Smooth muscle cell (in vitro differentiated cells): ENCODE measurements around the gene HOXC4. TPM values are rescaled to one million over a fixed set of nuclear protein-coding genes. Genes with fewer than 3 reads are reported as not detected.

Experiments used
- DNase-seq: peaks from one replicate; lab custom pipeline; 2025; ENCODE audit not compliant: unreplicated experiment; lab: John Stamatoyannopoulos, UW
- H2AFZ ChIP-seq: fragments of 200-600 bp; sonication (generic); 2 replicates; pipeline ENCODE4 v1.6.0; 2016; ENCODE audit warnings: antibody characterized with exemption, low read depth, mild to moderate bottlenecking
- H3F3A ChIP-seq: fragments of 200-600 bp; sonication (generic); 2 replicates; pipeline ENCODE4 v1.6.0; 2017; ENCODE audit warnings: antibody characterized with exemption, low read depth
- H3K27ac ChIP-seq: fragments of 200-600 bp; sonication (generic); 2 replicates; pipeline ENCODE4 v1.5.1; 2016; ENCODE audit warnings: low read depth, mild to moderate bottlenecking
- H3K27me3 ChIP-seq: fragments of 200-600 bp; sonication (generic); 2 replicates; pipeline ENCODE4 v1.6.1; 2016; ENCODE audit warnings: low read depth, mild to moderate bottlenecking
- H3K36me3 ChIP-seq: fragments of 200-600 bp; sonication (generic); 2 replicates; pipeline ENCODE4 v1.5.1; 2016; ENCODE audit warnings: low read depth
- H3K4me1 ChIP-seq: fragments of 200-600 bp; sonication (generic); 2 replicates; pipeline ENCODE4 v1.5.1; 2016; ENCODE audit warnings: low read depth
- H3K4me2 ChIP-seq: fragments of 200-600 bp; sonication (generic); 2 replicates; pipeline ENCODE4 v1.6.0; 2016; ENCODE audit warnings: mild to moderate bottlenecking
- H3K4me3 ChIP-seq: fragments of 200-600 bp; sonication (generic); 2 replicates; pipeline ENCODE4 v1.5.1; 2016; ENCODE audit warnings: mild to moderate bottlenecking
- H3K79me2 ChIP-seq: fragments of 200-600 bp; sonication (generic); 2 replicates; pipeline ENCODE4 v1.6.0; 2016; ENCODE audit warnings: low read depth, mild to moderate bottlenecking
- H3K9ac ChIP-seq: fragments of 200-600 bp; sonication (generic); 2 replicates; pipeline ENCODE4 v1.6.0; 2016; ENCODE audit warnings: low read depth
- H3K9me3 ChIP-seq: fragments of 200-600 bp; sonication (generic); replicated peaks from 2 replicates; pipeline ENCODE4 v1.5.1; 2016; ENCODE audit warnings: low read depth
- H4K20me1 ChIP-seq: fragments of 200-600 bp; sonication (generic); 2 replicates; pipeline ENCODE4 v1.6.0; 2016; ENCODE audit warnings: low read depth
- WGBS: methylation state at CpG from one replicate; pipeline ENCODE4 v1.1.7; 2016; ENCODE audit warnings: low lambda C conversion rate; 5-methylcytosine and 5-hydroxymethylcytosine counted together
- polyA plus RNA-seq: library from polyadenylated mRNA; unstranded; fragments of >200 nt; fragmentation: Nextera tagmentation; extraction: Ambion mirVana; gene quantifications from 2 replicates; pipeline ENCODE4 v1.2.1, GENCODE V29; 2016
- total RNA-seq: library from RNA; depleted of rRNA; stranded (reverse); fragments of >200 nt; gene quantifications from 2 replicates; pipeline ENCODE4 v1.2.3, GENCODE V29; 2014
- TF ChIP-seq, protein P1 (sequence below): fragments of 200-600 bp; sonication (generic); IDR thresholded peaks from 2 replicates; pipeline ENCODE4 v1.5.1; 2017; ENCODE audit warnings: borderline replicate concordance, mild to moderate bottlenecking, antibody characterized with exemption; ENCODE audit not compliant: insufficient read depth, poor library complexity, severe bottlenecking

Gene HOXC4
- total and polyA plus RNA-seq, 2 experiments from 2014 or later, result 0.49 to 1.2 TPM

GRCh38 chr12:54037360-54038283 is 16.0 kb upstream of the HOXC4 start:
- Histone ChIP-seq H3K9ac (no peak overlapping the region), H3K4me2 (no peak overlapping the region), H2AFZ (no peak overlapping the region), H3K27ac (no peak overlapping the region), H3F3A (no peaks in the 10 kb centered on the region), H3K27me3 (peaks cover 100% of the 10 kb centered on the region), H3K9me3 (no peaks in the 10 kb centered on the region), H3K79me2 (no peaks in the 10 kb centered on the region), H3K36me3 (no peaks in the 10 kb centered on the region), H3K4me3 (no peak overlapping the region), H3K4me1 (no peaks in the 10 kb centered on the region), H4K20me1 (no peaks in the 10 kb centered on the region)
- no peak for DNase-seq
- 26% methylated on average over 14 of the region's 14 CpGs for WGBS
- TF ChIP-seq, protein P1, sequence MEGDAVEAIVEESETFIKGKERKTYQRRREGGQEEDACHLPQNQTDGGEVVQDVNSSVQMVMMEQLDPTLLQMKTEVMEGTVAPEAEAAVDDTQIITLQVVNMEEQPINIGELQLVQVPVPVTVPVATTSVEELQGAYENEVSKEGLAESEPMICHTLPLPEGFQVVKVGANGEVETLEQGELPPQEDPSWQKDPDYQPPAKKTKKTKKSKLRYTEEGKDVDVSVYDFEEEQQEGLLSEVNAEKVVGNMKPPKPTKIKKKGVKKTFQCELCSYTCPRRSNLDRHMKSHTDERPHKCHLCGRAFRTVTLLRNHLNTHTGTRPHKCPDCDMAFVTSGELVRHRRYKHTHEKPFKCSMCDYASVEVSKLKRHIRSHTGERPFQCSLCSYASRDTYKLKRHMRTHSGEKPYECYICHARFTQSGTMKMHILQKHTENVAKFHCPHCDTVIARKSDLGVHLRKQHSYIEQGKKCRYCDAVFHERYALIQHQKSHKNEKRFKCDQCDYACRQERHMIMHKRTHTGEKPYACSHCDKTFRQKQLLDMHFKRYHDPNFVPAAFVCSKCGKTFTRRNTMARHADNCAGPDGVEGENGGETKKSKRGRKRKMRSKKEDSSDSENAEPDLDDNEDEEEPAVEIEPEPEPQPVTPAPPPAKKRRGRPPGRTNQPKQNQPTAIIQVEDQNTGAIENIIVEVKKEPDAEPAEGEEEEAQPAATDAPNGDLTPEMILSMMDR, result no peak

DNA sequence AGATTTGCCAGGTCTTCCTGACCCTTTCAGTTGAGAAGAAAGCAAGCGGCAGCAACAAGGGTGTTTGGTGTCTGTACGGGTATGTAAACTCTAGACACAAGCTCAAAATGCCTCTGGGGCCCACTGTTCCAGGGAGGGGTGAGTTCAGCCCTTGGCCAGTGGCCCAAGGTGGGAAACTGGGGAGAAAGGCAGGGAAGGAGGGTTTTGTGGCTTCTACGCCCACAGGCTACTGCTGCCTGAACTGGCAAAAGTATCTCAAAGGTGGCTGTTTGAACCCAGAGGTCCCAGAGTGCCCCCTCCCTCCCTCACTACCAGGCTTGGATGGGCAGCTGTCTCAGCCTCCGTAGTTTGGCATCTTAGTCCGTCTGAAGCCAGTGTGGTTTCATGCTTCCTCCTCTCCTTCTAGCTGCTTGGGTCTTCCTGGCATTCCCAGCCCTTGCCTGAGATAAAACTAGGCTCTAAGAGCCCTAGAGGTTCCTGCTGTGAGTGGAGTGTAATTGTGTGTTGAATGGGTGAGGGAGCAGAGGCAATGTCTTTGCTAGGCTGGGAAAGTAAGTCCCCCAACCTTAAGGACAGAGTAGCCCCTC is 15.3 kb upstream of the HOXC4 start:
- no peaks in the 10 kb centered on the region for H4K20me1 ChIP-seq
- TF ChIP-seq, protein P1, result no peak

GRCh38 chr12:54038871-54039414 is 14.7 kb upstream of the HOXC4 start:
- Histone ChIP-seq H3K9ac (no peak overlapping the region), H3K27ac (no peak overlapping the region), H3F3A (no peaks in the 10 kb centered on the region), H3K4me3 (no peak overlapping the region), H3K79me2 (no peaks in the 10 kb centered on the region), H3K4me2 (no peak overlapping the region), H4K20me1 (no peaks in the 10 kb centered on the region), H2AFZ (no peak overlapping the region), H3K9me3 (no peaks in the 10 kb centered on the region), H3K27me3 (peaks cover 99% of the 10 kb centered on the region), H3K4me1 (no peaks in the 10 kb centered on the region), H3K36me3 (no peaks in the 10 kb centered on the region)
- 38% methylated on average over 9 of the region's 9 CpGs for WGBS
- no peak for DNase-seq
- TF ChIP-seq, protein P1, result no peak

More for the DNA sequence above, 15.3 kb upstream of the HOXC4 start:
- no peaks in the 10 kb centered on the region for H3F3A ChIP-seq
- 39% methylated on average over 5 of the region's 5 CpGs for WGBS
- H3K9ac ChIP-seq, result no peak overlapping the region
- H3K4me2 ChIP-seq, result no peak overlapping the region
- no peak for DNase-seq
- no peaks in the 10 kb centered on the region for H3K79me2 ChIP-seq
- H3K36me3 ChIP-seq, result no peaks in the 10 kb centered on the region
- no peak overlapping the region for H3K4me3 ChIP-seq
- H3K4me1 ChIP-seq, result no peaks in the 10 kb centered on the region
- H3K9me3 ChIP-seq, result no peaks in the 10 kb centered on the region
- no peak overlapping the region for H3K27ac ChIP-seq
- peaks cover 100% of the 10 kb centered on the region for H3K27me3 ChIP-seq
- no peak overlapping the region for H2AFZ ChIP-seq
